Measurements from ENCODE around the gene NDUFB6. TPM values are rescaled to one million over a fixed set of nuclear protein-coding genes. Genes with fewer than 3 reads are reported as not detected.

NDUFB6 gene
- total RNA-seq, 1 experiment from 2014 or later = 60.2 TPM

DNA sequence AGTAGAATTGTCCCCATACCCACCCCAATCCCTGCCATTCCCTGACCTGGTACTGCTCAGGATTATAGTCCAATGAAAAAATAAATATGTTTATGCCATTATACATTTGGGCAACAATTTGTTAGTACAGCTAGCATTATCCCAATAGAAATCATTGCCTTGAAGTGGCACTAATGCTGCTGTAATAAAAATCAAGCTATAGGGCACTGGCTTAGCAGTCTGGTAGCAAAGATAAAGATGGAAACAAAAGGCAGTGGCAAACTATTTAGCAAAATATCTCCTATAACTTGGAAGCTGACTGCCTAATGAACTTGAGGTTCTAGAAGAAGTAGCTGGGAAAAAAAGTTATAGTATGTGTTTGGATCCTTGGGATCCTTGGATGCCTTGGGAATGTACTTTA is 18.4 kb downstream of the NDUFB6 start:
- no peak overlapping the region for H3K4me3 Mint-ChIP-seq
- no peak overlapping the region for H2BK120ac ChIP-seq (ENCODE audit: low read depth, low read length, poor library complexity, severe bottlenecking)
- no peaks in the 10 kb centered on the region for H3K79me1 ChIP-seq (ENCODE audit: insufficient read depth, low read depth, low read length, poor library complexity, severe bottlenecking)
- H3K23me2 ChIP-seq (ENCODE audit: insufficient read length, low read depth, low read length, poor library complexity, severe bottlenecking) = no peaks in the 10 kb centered on the region
- no peaks in the 10 kb centered on the region; the same call in 1 of the 2 replicates for H3K27me3 Mint-ChIP-seq (ENCODE audit: low read depth)
- H3K9me3 ChIP-seq (ENCODE audit: control insufficient read depth, low read depth, low read length) = no peaks in the 10 kb centered on the region
- H4K5ac ChIP-seq (ENCODE audit: insufficient read length, low read depth, low read length) = no peak overlapping the region
- no peak overlapping the region for H2BK12ac ChIP-seq (ENCODE audit: insufficient read length, low read depth, low read length)
- no peak for DNase-seq
- no peak overlapping the region for H3K4me2 ChIP-seq (ENCODE audit: insufficient read depth, insufficient read length, low read length)
- no peak overlapping the region for H3K56ac ChIP-seq (ENCODE audit: insufficient read length, low read depth, low read length)
- no peak overlapping the region for H2AK5ac ChIP-seq (ENCODE audit: insufficient read length, low read length)
- H3K27ac Mint-ChIP-seq = no peak overlapping the region
- H3K9ac ChIP-seq (ENCODE audit: extremely low read depth, insufficient read length, low read length) = no peak overlapping the region
- H2AFZ ChIP-seq (ENCODE audit: low read length) = no peak overlapping the region
- peaks cover 9% of the 10 kb centered on the region; the same call in 1 of the 2 replicates for H3K79me2 ChIP-seq (ENCODE audit: insufficient read depth, low read length)
- no peak overlapping the region for H2BK5ac ChIP-seq (ENCODE audit: insufficient read length, low read length)
- H3K4me1 ChIP-seq (ENCODE audit: insufficient read depth, low read length) = no peaks in the 10 kb centered on the region
- peaks cover 8% of the 10 kb centered on the region in 2 experiments for H3K4me1 Mint-ChIP-seq
- TF ChIP-seq, protein P1, sequence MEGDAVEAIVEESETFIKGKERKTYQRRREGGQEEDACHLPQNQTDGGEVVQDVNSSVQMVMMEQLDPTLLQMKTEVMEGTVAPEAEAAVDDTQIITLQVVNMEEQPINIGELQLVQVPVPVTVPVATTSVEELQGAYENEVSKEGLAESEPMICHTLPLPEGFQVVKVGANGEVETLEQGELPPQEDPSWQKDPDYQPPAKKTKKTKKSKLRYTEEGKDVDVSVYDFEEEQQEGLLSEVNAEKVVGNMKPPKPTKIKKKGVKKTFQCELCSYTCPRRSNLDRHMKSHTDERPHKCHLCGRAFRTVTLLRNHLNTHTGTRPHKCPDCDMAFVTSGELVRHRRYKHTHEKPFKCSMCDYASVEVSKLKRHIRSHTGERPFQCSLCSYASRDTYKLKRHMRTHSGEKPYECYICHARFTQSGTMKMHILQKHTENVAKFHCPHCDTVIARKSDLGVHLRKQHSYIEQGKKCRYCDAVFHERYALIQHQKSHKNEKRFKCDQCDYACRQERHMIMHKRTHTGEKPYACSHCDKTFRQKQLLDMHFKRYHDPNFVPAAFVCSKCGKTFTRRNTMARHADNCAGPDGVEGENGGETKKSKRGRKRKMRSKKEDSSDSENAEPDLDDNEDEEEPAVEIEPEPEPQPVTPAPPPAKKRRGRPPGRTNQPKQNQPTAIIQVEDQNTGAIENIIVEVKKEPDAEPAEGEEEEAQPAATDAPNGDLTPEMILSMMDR (conservative IDR thresholded peaks at IDR 0.05) = no peak
- H3K27me3 ChIP-seq (ENCODE audit: insufficient read depth, low read length) = no peaks in the 10 kb centered on the region
- no peak overlapping the region for H3T11ph ChIP-seq (ENCODE audit: low read length)
- H4K20me1 ChIP-seq (ENCODE audit: control insufficient read depth, insufficient read depth, insufficient read length) = no peaks in the 10 kb centered on the region
- H3K18ac ChIP-seq (ENCODE audit: insufficient read length, low read depth, low read length) = no peak overlapping the region
- H3K23ac ChIP-seq (ENCODE audit: insufficient read length, low read depth, low read length) = no peak overlapping the region
- no peak overlapping the region for H3K27ac ChIP-seq (ENCODE audit: insufficient read length, low read depth, low read length)
- no peak overlapping the region for H2BK15ac ChIP-seq (ENCODE audit: low read depth, low read length)
- H3K9me3 Mint-ChIP-seq = no peaks in the 10 kb centered on the region; a peak in 1 of 5 replicates
- no peak overlapping the region for H4K91ac ChIP-seq (ENCODE audit: insufficient read length, low read depth, low read length)
- no peak overlapping the region for H4K8ac ChIP-seq (replicated peaks; ENCODE audit: insufficient read length, low read depth, low read length)
- H2BK20ac ChIP-seq (ENCODE audit: low read depth, low read length, poor library complexity, severe bottlenecking) = no peak overlapping the region
- H3K4ac ChIP-seq (ENCODE audit: low read depth, low read length) = no peak overlapping the region
- no peak overlapping the region for H3K14ac ChIP-seq (ENCODE audit: insufficient read depth, low read length)
- H3K36me3 Mint-ChIP-seq (ENCODE audit: insufficient read depth in 1 of 3, low read depth in 3 of 3) = peaks cover 2 to 10% (median 5%) of the 10 kb centered on the region in 3 experiments; a peak in 2 of 7 replicates

Measured in H9 (cell line).